Esophagus muscularis mucosa (tissue), 4 donors: ENCODE data around the gene SDK1. TPM values are rescaled to one million over a fixed set of nuclear protein-coding genes. Genes with fewer than 3 reads are reported as not detected.

ENCODE experiments used
- DNase-seq: peaks from one replicate; pipeline ENCODE4 v3.0.0-alpha.2; 2017; ENCODE audit errors: extremely low spot score
- H3K27ac ChIP-seq, 4 donors: fragments of 200-600 bp; sonication (generic); replicated peaks in 1 of 4; 1 replicate in 3 of 4; 2 replicates in 1 of 4; pipeline ENCODE4 v1.5.1; 2016 to 2019; ENCODE audit warnings: mild to moderate bottlenecking in 1 of 4
- H3K27me3 ChIP-seq, 4 donors: fragments of 200-600 bp; sonication (generic); one replicate each; pipeline versions ENCODE4 v1.5.1 to v1.6.0; 2016 to 2019
- H3K36me3 ChIP-seq, 4 donors: fragments of 200-600 bp; sonication (generic); one replicate each; pipeline ENCODE4 v1.5.1; 2016 to 2019
- H3K4me1 ChIP-seq, 4 donors: fragments of 200-600 bp; sonication (generic); one replicate each; pipeline ENCODE4 v1.5.1; 2016 to 2019
- H3K4me3 ChIP-seq, 4 donors: fragments of 200-600 bp; sonication (generic); 1 replicate in 2 of 4; 2 replicates in 2 of 4; pipeline ENCODE4 v1.5.1; 2016 to 2019; ENCODE audit warnings: mild to moderate bottlenecking in 4 of 4, moderate library complexity in 1 of 4
- H3K9me3 ChIP-seq, 4 donors: fragments of 200-600 bp; sonication (generic); 1 replicate in 3 of 4; 2 replicates in 1 of 4; pipeline ENCODE4 v1.5.1; 2016 to 2019
- EP300 ChIP-seq: sonication (generic); formaldehyde crosslinking; IDR thresholded peaks from one replicate; pipeline ENCODE4 v1.6.1; 2017; ENCODE audit warnings: antibody characterized with exemption
- POLR2A ChIP-seq: fragments of 450-650 bp; IDR thresholded peaks from one replicate; pipeline ENCODE4 v1.6.1; 2017; ENCODE audit warnings: antibody characterized with exemption, moderate library complexity, mild to moderate bottlenecking, low read depth
- POLR2AphosphoS5 ChIP-seq, 2 donors: sonication (generic); formaldehyde crosslinking; IDR thresholded peaks; one replicate each; pipeline ENCODE4 v1.6.1; 2017; ENCODE audit warnings: antibody characterized with exemption in 2 of 2
- WGBS: methylation state at CpG from one replicate; pipeline ENCODE4 v1.1.5; 2018; 5-methylcytosine and 5-hydroxymethylcytosine counted together
- intact Hi-C: fragments of 100-400 bp; cut with DNase I; formaldehyde crosslinking; loops from one replicate; pipeline ENCODE4 v1.15.1; 2023
- total RNA-seq, 4 donors: library from RNA; depleted of rRNA; stranded (reverse); fragments of >200 nt; gene quantifications; one replicate each; pipeline versions ENCODE4 v1.1.0 to v1.2.1, GENCODE V29; 2016
- TF ChIP-seq, protein P1 (sequence below), 3 experiments: fragments of 200-600 bp in 2 of 3; fragments of 450-650 bp in 1 of 3; sonication (generic) in 2 of 3; IDR thresholded peaks; one replicate each; pipeline ENCODE4 v1.5.1; 2017 to 2019; ENCODE audit warnings: antibody characterized with exemption in 3 of 3, mild to moderate bottlenecking in 2 of 3, moderate library complexity in 1 of 3

Gene SDK1
- total RNA-seq, 4 donors from 2014 or later: 7.8 to 18.6 (median 12.0) TPM

DNA sequence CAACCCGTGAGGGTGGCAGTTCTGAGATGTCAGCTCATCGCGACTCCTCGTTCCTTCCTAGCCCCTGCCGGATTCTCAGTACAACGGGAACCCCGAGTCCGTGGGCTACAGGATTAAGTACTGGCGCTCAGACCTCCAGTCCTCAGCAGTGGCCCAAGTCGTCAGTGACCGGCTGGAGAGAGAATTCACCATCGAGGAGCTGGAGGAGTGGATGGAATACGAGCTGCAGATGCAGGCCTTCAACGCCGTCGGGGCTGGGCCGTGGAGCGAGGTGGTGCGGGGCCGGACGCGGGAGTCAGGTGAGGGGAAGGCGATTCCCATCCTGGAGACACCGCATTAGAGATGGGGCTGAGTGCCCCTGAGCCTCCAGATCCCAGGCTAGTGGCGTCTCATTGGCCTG is 812.9 kb downstream of the SDK1 start:
- Histone ChIP-seq H3K9me3 (peaks cover 0 to 4% (median 0%) of the 10 kb centered on the region in 4 donors), H3K36me3 (peaks cover 5 to 20% (median 8%) of the 10 kb centered on the region in 4 donors), H3K4me3 (no peak overlapping the region), H3K4me1 (no peaks in the 10 kb centered on the region), H3K27me3 (no peaks in the 10 kb centered on the region), H3K27ac (no peak overlapping the region)
- WGBS: 95% methylated on average over 25 of the region's 25 CpGs
- TF ChIP-seq, protein P1, sequence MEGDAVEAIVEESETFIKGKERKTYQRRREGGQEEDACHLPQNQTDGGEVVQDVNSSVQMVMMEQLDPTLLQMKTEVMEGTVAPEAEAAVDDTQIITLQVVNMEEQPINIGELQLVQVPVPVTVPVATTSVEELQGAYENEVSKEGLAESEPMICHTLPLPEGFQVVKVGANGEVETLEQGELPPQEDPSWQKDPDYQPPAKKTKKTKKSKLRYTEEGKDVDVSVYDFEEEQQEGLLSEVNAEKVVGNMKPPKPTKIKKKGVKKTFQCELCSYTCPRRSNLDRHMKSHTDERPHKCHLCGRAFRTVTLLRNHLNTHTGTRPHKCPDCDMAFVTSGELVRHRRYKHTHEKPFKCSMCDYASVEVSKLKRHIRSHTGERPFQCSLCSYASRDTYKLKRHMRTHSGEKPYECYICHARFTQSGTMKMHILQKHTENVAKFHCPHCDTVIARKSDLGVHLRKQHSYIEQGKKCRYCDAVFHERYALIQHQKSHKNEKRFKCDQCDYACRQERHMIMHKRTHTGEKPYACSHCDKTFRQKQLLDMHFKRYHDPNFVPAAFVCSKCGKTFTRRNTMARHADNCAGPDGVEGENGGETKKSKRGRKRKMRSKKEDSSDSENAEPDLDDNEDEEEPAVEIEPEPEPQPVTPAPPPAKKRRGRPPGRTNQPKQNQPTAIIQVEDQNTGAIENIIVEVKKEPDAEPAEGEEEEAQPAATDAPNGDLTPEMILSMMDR (IDR thresholded peaks at IDR 0.05): no peak
- TF ChIP-seq POLR2AphosphoS5 (IDR thresholded peaks at IDR 0.05): no peak
- TF ChIP-seq EP300: no peak
- TF ChIP-seq POLR2A: no peak
- no peak for DNase-seq
- intact Hi-C loops: no loop called here

- H3K36me3 ChIP-seq: peaks cover 5 to 20% (median 8%) of the 10 kb centered on the region in 4 donors
- H3K27me3 ChIP-seq: no peaks in the 10 kb centered on the region
- H3K9me3 ChIP-seq: peaks cover 0 to 14% (median 6%) of the 10 kb centered on the region in 4 donors
- DNase-seq: no peak
- TF ChIP-seq, protein P1 (IDR thresholded peaks at IDR 0.05): no peak
- no peak for TF ChIP-seq POLR2AphosphoS5 (IDR thresholded peaks at IDR 0.05)
- TF ChIP-seq EP300: no peak
- TF ChIP-seq POLR2A: no peak
- WGBS: 93% methylated on average over 7 of the region's 7 CpGs
- H3K27ac ChIP-seq: no peak overlapping the region
- intact Hi-C loops: no loop called here
- no peaks in the 10 kb centered on the region for H3K4me1 ChIP-seq
- no peak overlapping the region for H3K4me3 ChIP-seq
These were observed 814.4 kb downstream of the SDK1 start for GRCh38 chr7:4115442-4115841.

DNA sequence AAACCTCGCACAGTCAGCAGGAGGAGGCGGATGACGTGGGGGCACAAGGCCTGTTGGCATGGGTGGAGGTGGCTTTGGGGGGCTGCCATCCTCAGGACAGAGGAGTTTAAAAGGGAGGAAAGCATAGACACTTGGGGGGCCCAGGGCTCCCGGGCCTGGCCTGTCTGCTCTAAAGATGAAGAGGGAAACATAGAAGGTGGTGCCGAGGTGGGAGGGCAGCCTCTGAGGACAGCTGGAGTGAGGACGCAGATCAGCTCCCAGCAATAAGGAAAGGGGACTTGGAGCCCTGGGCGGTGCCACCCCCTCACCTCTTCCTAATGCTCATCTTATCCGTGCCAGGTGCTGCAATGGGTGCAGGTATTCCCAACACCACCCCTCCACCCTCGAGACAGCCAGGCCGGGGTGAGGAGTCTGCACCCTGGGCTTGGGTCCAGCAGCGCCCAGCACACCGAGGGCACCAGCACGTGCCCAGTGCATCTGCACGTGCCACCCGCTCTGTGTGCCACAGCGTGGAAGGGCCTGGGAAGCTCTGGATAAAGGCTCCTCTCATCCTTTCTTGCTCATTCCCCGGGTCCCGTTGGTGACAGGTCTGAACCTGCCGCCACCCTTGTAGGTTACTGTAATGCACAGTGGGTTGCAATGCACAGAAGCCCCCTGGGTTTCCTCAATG is 815.0 kb downstream of the SDK1 start:
- Histone ChIP-seq H3K4me1 (no peaks in the 10 kb centered on the region), H3K27ac (no peak overlapping the region), H3K36me3 (peaks cover 5 to 20% (median 8%) of the 10 kb centered on the region in 4 donors), H3K9me3 (peaks cover 0 to 20% (median 6%) of the 10 kb centered on the region in 4 donors), H3K27me3 (no peaks in the 10 kb centered on the region), H3K4me3 (no peak overlapping the region)
- 86% methylated on average over 17 of the region's 19 CpGs for WGBS
- TF ChIP-seq POLR2A: no peak
- no peak for TF ChIP-seq EP300
- TF ChIP-seq, protein P1 (IDR thresholded peaks at IDR 0.05): no peak
- no peak for TF ChIP-seq POLR2AphosphoS5 (IDR thresholded peaks at IDR 0.05)
- intact Hi-C loops: no loop called here
- DNase-seq: no peak

DNA sequence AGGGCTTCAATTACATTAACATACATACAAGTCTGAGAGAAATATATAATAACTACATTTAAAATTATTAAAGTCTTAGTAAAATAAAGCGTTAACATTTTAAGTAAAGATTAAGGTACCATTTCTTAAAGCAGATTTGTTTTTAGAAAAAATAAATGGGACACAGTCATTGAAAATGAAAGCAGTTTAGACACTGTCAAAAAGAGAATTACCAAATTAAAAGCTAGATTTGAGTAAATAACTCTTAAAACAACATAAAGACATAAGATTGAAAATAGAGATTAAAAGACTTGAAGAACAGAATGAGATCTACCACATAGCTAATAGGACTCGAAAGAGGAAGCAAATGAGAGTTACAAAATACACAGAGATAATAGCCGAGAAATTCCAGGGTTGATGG is 818.8 kb downstream of the SDK1 start:
- Histone ChIP-seq H3K9me3 (peaks cover 0 to 20% (median 7%) of the 10 kb centered on the region in 4 donors), H3K36me3 (peaks cover 0 to 9% (median under 1%) of the 10 kb centered on the region in 4 donors), H3K27me3 (no peaks in the 10 kb centered on the region), H3K4me1 (no peaks in the 10 kb centered on the region), H3K27ac (no peak overlapping the region), H3K4me3 (no peak overlapping the region)
- WGBS: 89% methylated on average over 3 of the region's 3 CpGs
- TF ChIP-seq EP300: no peak
- no peak for TF ChIP-seq POLR2A
- intact Hi-C loops: no loop called here
- no peak for DNase-seq

GRCh38 chr7:4123346-4123745 is 822.3 kb downstream of the SDK1 start:
- H3K27me3 ChIP-seq: no peaks in the 10 kb centered on the region
- H3K9me3 ChIP-seq: peaks cover 0 to 20% (median 6%) of the 10 kb centered on the region in 4 donors
- DNase-seq: no peak
- intact Hi-C loops: no loop called here
- TF ChIP-seq POLR2AphosphoS5 (IDR thresholded peaks at IDR 0.05) (no peak), POLR2A (no peak), EP300 (no peak)
- TF ChIP-seq, protein P1 (IDR thresholded peaks at IDR 0.05): no peak
- 92% methylated on average over 2 of the region's 2 CpGs for WGBS
- no peaks in the 10 kb centered on the region for H3K36me3 ChIP-seq
- H3K4me1 ChIP-seq: no peaks in the 10 kb centered on the region
- no peak overlapping the region for H3K27ac ChIP-seq
- no peak overlapping the region for H3K4me3 ChIP-seq
